DOHH2 (cell line): ENCODE results near the gene B4GALNT4.

ENCODE experiments used
- H3F3A ChIP-seq: fragments of 200-600 bp; sonication (generic), shearing (Covaris generic); 2 replicates; pipeline ENCODE4 v1.6.0; 2016; ENCODE audit warnings: antibody characterized with exemption, mild to moderate bottlenecking; ENCODE audit not compliant: control insufficient read depth, insufficient read depth
- H3K27ac ChIP-seq: fragments of 200-600 bp; sonication (generic); 2 replicates; pipeline ENCODE4 v1.5.1; 2014; ENCODE audit warnings: low read depth, mild to moderate bottlenecking, low read length, moderate library complexity
- H3K27me3 ChIP-seq: fragments of 200-600 bp; sonication (generic); 2 replicates; pipeline ENCODE4 v1.6.1; 2014; ENCODE audit warnings: mild to moderate bottlenecking, low read length, mixed read lengths; ENCODE audit not compliant: control insufficient read depth
- H3K36me3 ChIP-seq: fragments of 200-600 bp; sonication (generic); 2 replicates; pipeline ENCODE4 v1.6.1; 2014; ENCODE audit warnings: mild to moderate bottlenecking, low read length, moderate library complexity, mixed read lengths; ENCODE audit not compliant: control insufficient read depth
- H3K4me1 ChIP-seq: fragments of 200-600 bp; sonication (generic); 2 replicates; pipeline ENCODE4 v1.6.1; 2014; ENCODE audit warnings: mild to moderate bottlenecking, low read length, mixed read lengths; ENCODE audit not compliant: control insufficient read depth
- H3K4me2 ChIP-seq: fragments of 200-600 bp; sonication (generic); 2 replicates; pipeline ENCODE4 v1.6.0; 2014; ENCODE audit warnings: mild to moderate bottlenecking, low read length, moderate library complexity
- H3K4me3 ChIP-seq: fragments of 200-600 bp; sonication (generic); 2 replicates; pipeline ENCODE4 v1.5.1; 2014; ENCODE audit warnings: mild to moderate bottlenecking, low read length, mixed read lengths
- H3K79me2 ChIP-seq: fragments of 200-600 bp; sonication (generic); 2 replicates; pipeline ENCODE4 v1.6.1; 2014; ENCODE audit warnings: mild to moderate bottlenecking, low read length, mixed read lengths; ENCODE audit not compliant: control insufficient read depth
- H3K9me2 ChIP-seq: fragments of 200-600 bp; sonication (generic); replicated peaks from 2 replicates; pipeline ENCODE4 v1.6.1; 2014; ENCODE audit warnings: mild to moderate bottlenecking, low read length, mixed read lengths; ENCODE audit not compliant: control insufficient read depth
- H3K9me3 ChIP-seq: fragments of 200-600 bp; sonication (generic); 2 replicates; pipeline ENCODE4 v1.6.1; 2014; ENCODE audit warnings: antibody characterized with exemption, low read length, mixed read lengths; ENCODE audit not compliant: control insufficient read depth, insufficient read depth
- H4K20me1 ChIP-seq: fragments of 200-600 bp; sonication (generic); 2 replicates; pipeline ENCODE4 v1.6.0; 2014; ENCODE audit warnings: low read depth, mild to moderate bottlenecking, antibody characterized with exemption, low read length, moderate library complexity; ENCODE audit not compliant: control insufficient read depth, insufficient read depth
- CTCF ChIP-seq: fragments of 200-600 bp; sonication (generic); IDR thresholded peaks from one replicate; pipeline ENCODE4 v1.5.1; 2014; ENCODE audit warnings: antibody characterized with exemption, mild to moderate bottlenecking, low read depth, low read length; ENCODE audit not compliant: poor library complexity, severe bottlenecking
- EZH2phosphoT487 ChIP-seq: fragments of 200-600 bp; sonication (generic); IDR thresholded peaks from 2 replicates; pipeline ENCODE4 v1.6.1; 2017; ENCODE audit warnings: borderline replicate concordance, mild to moderate bottlenecking, antibody characterized with exemption, low read length, moderate library complexity, mixed read lengths

Gene B4GALNT4

DNA sequence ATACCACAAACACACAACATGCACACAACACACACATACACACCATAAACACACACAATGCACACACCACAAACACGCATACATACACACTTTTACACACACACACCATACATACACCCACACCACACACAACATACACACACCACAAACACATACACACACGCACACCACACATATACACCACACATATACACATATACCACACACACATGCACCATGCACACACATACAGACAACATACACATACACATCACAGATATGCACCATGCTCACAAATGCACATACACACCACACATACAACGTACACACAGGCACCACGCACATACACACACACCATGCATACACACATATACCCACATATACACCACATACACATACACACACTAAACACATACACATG is 11.7 kb upstream of the B4GALNT4 start:
- H4K20me1 ChIP-seq = no peaks in the 10 kb centered on the region
- H3K27ac ChIP-seq = no peak overlapping the region
- no peak overlapping the region for H3K4me3 ChIP-seq
- H3K27me3 ChIP-seq = peaks cover 7% of the 10 kb centered on the region; the same call in 1 of the 2 replicates
- no peaks in the 10 kb centered on the region for H3K36me3 ChIP-seq
- peaks cover 19% of the 10 kb centered on the region for H3K4me1 ChIP-seq
- peaks cover 7% of the 10 kb centered on the region; the same call in 1 of the 2 replicates for H3K9me3 ChIP-seq
- H3K9me2 ChIP-seq = no peaks in the 10 kb centered on the region
- H3K4me2 ChIP-seq = no peak overlapping the region
- peaks cover 24% of the 10 kb centered on the region for H3F3A ChIP-seq
- no peaks in the 10 kb centered on the region for H3K79me2 ChIP-seq
- TF ChIP-seq CTCF (no peak), EZH2phosphoT487 (no peak)

- no peak overlapping the region for H3K4me2 ChIP-seq
- H3F3A ChIP-seq = peaks cover 24% of the 10 kb centered on the region
- no peaks in the 10 kb centered on the region for H3K9me2 ChIP-seq
- no peak overlapping the region for H3K27ac ChIP-seq
- TF ChIP-seq EZH2phosphoT487 = no peak
- TF ChIP-seq CTCF = no peak
- H3K9me3 ChIP-seq = peaks cover 7% of the 10 kb centered on the region; the same call in 1 of the 2 replicates
- no peak overlapping the region for H3K4me3 ChIP-seq
- H4K20me1 ChIP-seq = no peaks in the 10 kb centered on the region
- peaks cover 19% of the 10 kb centered on the region for H3K4me1 ChIP-seq
- no peaks in the 10 kb centered on the region for H3K79me2 ChIP-seq
- peaks cover 7% of the 10 kb centered on the region; the same call in 1 of the 2 replicates for H3K27me3 ChIP-seq
- no peaks in the 10 kb centered on the region for H3K36me3 ChIP-seq
Measured at GRCh38 chr11:358129-358800, 11.0 kb upstream of the B4GALNT4 start.

DNA sequence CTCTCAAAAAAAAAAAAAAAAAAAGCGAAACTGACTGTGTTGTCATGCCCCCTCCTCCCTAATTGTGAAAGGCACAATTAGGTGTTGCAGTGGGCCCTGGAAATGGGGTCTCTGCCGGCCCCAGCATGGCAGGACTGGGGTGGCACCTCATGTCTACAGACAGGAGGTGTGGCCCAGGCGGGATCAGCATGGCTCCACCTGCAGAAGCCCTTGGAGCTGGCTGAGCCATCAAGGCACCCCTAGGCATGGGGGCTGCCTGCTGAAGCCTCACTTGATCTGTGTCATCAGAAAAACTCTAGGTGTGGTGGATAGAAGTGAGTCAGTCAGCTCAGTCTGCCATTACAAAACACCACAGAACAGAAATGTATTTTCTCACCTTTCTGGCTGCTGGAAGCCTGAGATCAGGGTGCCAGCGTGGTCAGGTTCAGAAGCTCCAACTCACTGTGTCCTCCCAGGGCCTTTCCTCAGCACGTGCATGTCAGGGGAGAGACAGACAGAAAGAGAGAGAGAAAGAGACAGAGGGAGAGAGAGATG is 10.1 kb upstream of the B4GALNT4 start:
- Histone ChIP-seq H4K20me1 (no peaks in the 10 kb centered on the region), H3F3A (peaks cover 19% of the 10 kb centered on the region), H3K9me3 (peaks cover 7% of the 10 kb centered on the region; the same call in 1 of the 2 replicates), H3K4me3 (no peak overlapping the region), H3K4me2 (no peak overlapping the region), H3K27me3 (peaks cover 7% of the 10 kb centered on the region; the same call in 1 of the 2 replicates), H3K9me2 (no peaks in the 10 kb centered on the region), H3K4me1 (peaks cover 22% of the 10 kb centered on the region), H3K79me2 (no peaks in the 10 kb centered on the region), H3K27ac (no peak overlapping the region), H3K36me3 (no peaks in the 10 kb centered on the region)
- no peak for TF ChIP-seq CTCF
- TF ChIP-seq EZH2phosphoT487 = no peak
